Testis (tissue), 3 donors: ENCODE measurements around the gene FGGY. TPM values are rescaled to one million over a fixed set of nuclear protein-coding genes. Genes with fewer than 3 reads are reported as not detected.
"Not testable (repeated sequence)": the region's sequence is repeated elsewhere in the genome, so short reads cannot be mapped to it uniquely, and the experiment has no call there.

Experiments
- DNase-seq: peaks from one replicate; pipeline ENCODE4 v3.0.0-alpha.2; 2019
- H3K27ac ChIP-seq, 2 donors: fragments of 200-600 bp; sonication (generic); one replicate each; pipeline ENCODE4 v1.5.1; 2019
- H3K27me3 ChIP-seq: fragments of 200-600 bp; sonication (generic); one replicate; pipeline ENCODE4 v1.5.1; 2019
- H3K36me3 ChIP-seq: fragments of 200-600 bp; sonication (generic); one replicate; pipeline ENCODE4 v1.5.1; 2017; ENCODE audit warnings: low read depth; ENCODE audit errors: missing control alignments
- H3K4me1 ChIP-seq: fragments of 200-600 bp; sonication (generic); one replicate; pipeline ENCODE4 v1.5.1; 2019
- H3K4me3 ChIP-seq, 2 donors: fragments of 200-600 bp; sonication (generic); one replicate each; pipeline ENCODE4 v1.5.1; 2017 to 2019
- H3K9me3 ChIP-seq: fragments of 200-600 bp; sonication (generic); one replicate; pipeline ENCODE4 v1.5.1; 2017
- CTCF ChIP-seq, 3 experiments: fragments of 450-650 bp in 2 of 3; fragments of 200-600 bp in 1 of 3; sonication (generic) in 1 of 3; IDR thresholded peaks; one replicate each; pipeline ENCODE4 v1.5.1; 2016 to 2019; ENCODE audit warnings: antibody characterized with exemption in 3 of 3, mild to moderate bottlenecking in 2 of 3, moderate library complexity in 1 of 3
- POLR2A ChIP-seq: fragments of 450-650 bp; IDR thresholded peaks from one replicate; pipeline ENCODE4 v1.6.1; 2017; ENCODE audit warnings: antibody characterized with exemption, mild to moderate bottlenecking, moderate library complexity
- WGBS, 2 donors: methylation state at CpG; one replicate each; pipeline ENCODE4 v1.1.5; 2018; 5-methylcytosine and 5-hydroxymethylcytosine counted together
- intact Hi-C: fragments of 100-400 bp; cut with DNase I; formaldehyde crosslinking; loops from one replicate; pipeline ENCODE4 v1.15.1; 2023; ENCODE audit warnings: low total_unique reads
- polyA plus RNA-seq: library from polyadenylated mRNA; stranded (reverse); fragments of 350-450 nt; fragmentation: Illumina TruSeq; extraction: RNeasy Lipid Tissue Mini Kit (QIAGEN cat#74804); gene quantifications from one replicate; pipeline ENCODE4 v1.2.3, GENCODE V29; 2014; ENCODE audit warnings: low read depth, low replicate concordance; ENCODE audit not compliant: insufficient read depth
- total RNA-seq, 2 donors: library from RNA; depleted of rRNA; stranded (reverse); fragments of >200 nt; gene quantifications; one replicate each; pipeline ENCODE4 v1.2.3, GENCODE V29; 2016

Gene FGGY
- total and polyA plus RNA-seq, 3 donors from 2014 or later: 14.6 to 32.8 (median 32.3) TPM

GRCh38 chr1:59705466-59706302 lies 408.8 kb downstream of the FGGY start:
- intact Hi-C loops: loop anchor here (10.0 kb wide), 1 partner anchor 921 kb away; the partner anchor contains the start of gene JUN
- no peaks in the 10 kb centered on the region for H3K27me3 ChIP-seq
- WGBS, 2 donors: 75% methylated on average over 5 of the region's 5 CpGs
- H3K27ac ChIP-seq: peak overlapping the region in 1 of 2 donors; percentile 32
- no peak for DNase-seq
- H3K4me3 ChIP-seq: no peak overlapping the region
- no peaks in the 10 kb centered on the region for H3K36me3 ChIP-seq
- peaks cover 3% of the 10 kb centered on the region for H3K4me1 ChIP-seq
- TF ChIP-seq CTCF (IDR thresholded peaks at IDR 0.05) (no peak), POLR2A (no peak)
- H3K9me3 ChIP-seq: no peaks in the 10 kb centered on the region

GRCh38 chr1:59706303-59706599 lies 409.4 kb downstream of the FGGY start:
- Histone ChIP-seq H3K4me3 (no peak overlapping the region), H3K27ac (peak overlapping the region in 1 of 2 donors; percentile 25), H3K27me3 (no peaks in the 10 kb centered on the region), H3K36me3 (no peaks in the 10 kb centered on the region), H3K9me3 (no peaks in the 10 kb centered on the region), H3K4me1 (peaks cover 3% of the 10 kb centered on the region)
- intact Hi-C loops: loop anchor here (10.0 kb wide), 1 partner anchor 921 kb away; the partner anchor contains the start of gene JUN
- no peak for TF ChIP-seq CTCF (IDR thresholded peaks at IDR 0.05)
- TF ChIP-seq POLR2A: no peak
- DNase-seq: no peak

- no peaks in the 10 kb centered on the region for H3K36me3 ChIP-seq
- H3K27me3 ChIP-seq: no peaks in the 10 kb centered on the region
- TF ChIP-seq CTCF (IDR thresholded peaks at IDR 0.05) (no peak), POLR2A (no peak)
- WGBS, 2 donors: 65 to 78% methylated on average over 7 of the region's 7 CpGs
- no peaks in the 10 kb centered on the region for H3K9me3 ChIP-seq
- peaks cover 3% of the 10 kb centered on the region for H3K4me1 ChIP-seq
- DNase-seq: peak; percentile 40
- intact Hi-C loops: loop anchor here (10.0 kb wide), 1 partner anchor 922 kb away; the partner anchor contains the start of gene JUN
- no peak overlapping the region for H3K4me3 ChIP-seq
- H3K27ac ChIP-seq: peak overlapping the region; percentile 4 to 25
Observed at GRCh38 chr1:59707178-59707791, 410.4 kb downstream of the FGGY start.

GRCh38 chr1:59709333-59709732 lies 412.4 kb downstream of the FGGY start:
- Histone ChIP-seq H3K4me1 (peaks cover 3% of the 10 kb centered on the region), H3K36me3 (no peaks in the 10 kb centered on the region), H3K27me3 (no peaks in the 10 kb centered on the region), H3K27ac (no peak overlapping the region), H3K4me3 (no peak overlapping the region), H3K9me3 (no peaks in the 10 kb centered on the region)
- DNase-seq: no peak
- intact Hi-C loops: loop anchor here (10.0 kb wide), 1 partner anchor 925 kb away; the partner anchor contains the start of gene JUN
- WGBS, 2 donors: 94 to 97% methylated on average over 3 of the region's 3 CpGs
- TF ChIP-seq POLR2A (no peak), CTCF (IDR thresholded peaks at IDR 0.05) (no peak)

GRCh38 chr1:59710920-59711319 lies 414.0 kb downstream of the FGGY start:
- H3K4me1 ChIP-seq, intact Hi-C loops, H3K4me3 ChIP-seq, H3K27ac ChIP-seq, DNase-seq, H3K9me3 ChIP-seq, H3K27me3 ChIP-seq, H3K36me3 ChIP-seq: not testable (repeated sequence)
- 92 to 96% methylated on average over 2 of the region's 2 CpGs for WGBS, 2 donors
